Smooth muscle cell (in vitro differentiated cells): Measurements from ENCODE around the gene FAM9C. TPM values are rescaled to one million over a fixed set of nuclear protein-coding genes. Genes with fewer than 3 reads are reported as not detected.
"Not testable (repeated sequence)": the region's sequence is repeated elsewhere in the genome, so short reads cannot be mapped to it uniquely, and the experiment has no call there.

ENCODE experiments used
- DNase-seq: peaks from one replicate; lab custom pipeline; 2025; ENCODE audit not compliant: unreplicated experiment; lab: John Stamatoyannopoulos, UW
- H2AFZ ChIP-seq: fragments of 200-600 bp; sonication (generic); 2 replicates; pipeline ENCODE4 v1.6.0; 2016; ENCODE audit warnings: antibody characterized with exemption, low read depth, mild to moderate bottlenecking
- H3F3A ChIP-seq: fragments of 200-600 bp; sonication (generic); 2 replicates; pipeline ENCODE4 v1.6.0; 2017; ENCODE audit warnings: antibody characterized with exemption, low read depth
- H3K27ac ChIP-seq: fragments of 200-600 bp; sonication (generic); 2 replicates; pipeline ENCODE4 v1.5.1; 2016; ENCODE audit warnings: low read depth, mild to moderate bottlenecking
- H3K27me3 ChIP-seq: fragments of 200-600 bp; sonication (generic); 2 replicates; pipeline ENCODE4 v1.6.1; 2016; ENCODE audit warnings: low read depth, mild to moderate bottlenecking
- H3K36me3 ChIP-seq: fragments of 200-600 bp; sonication (generic); 2 replicates; pipeline ENCODE4 v1.5.1; 2016; ENCODE audit warnings: low read depth
- H3K4me1 ChIP-seq: fragments of 200-600 bp; sonication (generic); 2 replicates; pipeline ENCODE4 v1.5.1; 2016; ENCODE audit warnings: low read depth
- H3K4me2 ChIP-seq: fragments of 200-600 bp; sonication (generic); 2 replicates; pipeline ENCODE4 v1.6.0; 2016; ENCODE audit warnings: mild to moderate bottlenecking
- H3K4me3 ChIP-seq: fragments of 200-600 bp; sonication (generic); 2 replicates; pipeline ENCODE4 v1.5.1; 2016; ENCODE audit warnings: mild to moderate bottlenecking
- H3K79me2 ChIP-seq: fragments of 200-600 bp; sonication (generic); 2 replicates; pipeline ENCODE4 v1.6.0; 2016; ENCODE audit warnings: low read depth, mild to moderate bottlenecking
- H3K9ac ChIP-seq: fragments of 200-600 bp; sonication (generic); 2 replicates; pipeline ENCODE4 v1.6.0; 2016; ENCODE audit warnings: low read depth
- H3K9me3 ChIP-seq: fragments of 200-600 bp; sonication (generic); replicated peaks from 2 replicates; pipeline ENCODE4 v1.5.1; 2016; ENCODE audit warnings: low read depth
- H4K20me1 ChIP-seq: fragments of 200-600 bp; sonication (generic); 2 replicates; pipeline ENCODE4 v1.6.0; 2016; ENCODE audit warnings: low read depth
- WGBS: methylation state at CpG from one replicate; pipeline ENCODE4 v1.1.7; 2016; ENCODE audit warnings: low lambda C conversion rate; 5-methylcytosine and 5-hydroxymethylcytosine counted together
- polyA plus RNA-seq: library from polyadenylated mRNA; unstranded; fragments of >200 nt; fragmentation: Nextera tagmentation; extraction: Ambion mirVana; gene quantifications from 2 replicates; pipeline ENCODE4 v1.2.1, GENCODE V29; 2016
- total RNA-seq: library from RNA; depleted of rRNA; stranded (reverse); fragments of >200 nt; gene quantifications from 2 replicates; pipeline ENCODE4 v1.2.3, GENCODE V29; 2014
- TF ChIP-seq, protein P1 (sequence below): fragments of 200-600 bp; sonication (generic); IDR thresholded peaks from 2 replicates; pipeline ENCODE4 v1.5.1; 2017; ENCODE audit warnings: borderline replicate concordance, mild to moderate bottlenecking, antibody characterized with exemption; ENCODE audit not compliant: insufficient read depth, poor library complexity, severe bottlenecking

The FAM9C gene
- total and polyA plus RNA-seq, 2 experiments from 2014 or later = not detected

GRCh38 chrX:13084611-13085010, 40.2 kb upstream of the FAM9C start:
- Histone ChIP-seq H3K79me2 (no peaks in the 10 kb centered on the region), H3K27me3 (no peaks in the 10 kb centered on the region), H4K20me1 (no peaks in the 10 kb centered on the region), H3K9ac (no peak overlapping the region), H3K36me3 (no peaks in the 10 kb centered on the region), H3K4me2 (no peak overlapping the region), H3K9me3 (no peaks in the 10 kb centered on the region), H3K4me1 (no peaks in the 10 kb centered on the region), H3K4me3 (no peak overlapping the region), H3F3A (peaks cover 2% of the 10 kb centered on the region), H2AFZ (no peak overlapping the region), H3K27ac (no peak overlapping the region)
- TF ChIP-seq, protein P1, sequence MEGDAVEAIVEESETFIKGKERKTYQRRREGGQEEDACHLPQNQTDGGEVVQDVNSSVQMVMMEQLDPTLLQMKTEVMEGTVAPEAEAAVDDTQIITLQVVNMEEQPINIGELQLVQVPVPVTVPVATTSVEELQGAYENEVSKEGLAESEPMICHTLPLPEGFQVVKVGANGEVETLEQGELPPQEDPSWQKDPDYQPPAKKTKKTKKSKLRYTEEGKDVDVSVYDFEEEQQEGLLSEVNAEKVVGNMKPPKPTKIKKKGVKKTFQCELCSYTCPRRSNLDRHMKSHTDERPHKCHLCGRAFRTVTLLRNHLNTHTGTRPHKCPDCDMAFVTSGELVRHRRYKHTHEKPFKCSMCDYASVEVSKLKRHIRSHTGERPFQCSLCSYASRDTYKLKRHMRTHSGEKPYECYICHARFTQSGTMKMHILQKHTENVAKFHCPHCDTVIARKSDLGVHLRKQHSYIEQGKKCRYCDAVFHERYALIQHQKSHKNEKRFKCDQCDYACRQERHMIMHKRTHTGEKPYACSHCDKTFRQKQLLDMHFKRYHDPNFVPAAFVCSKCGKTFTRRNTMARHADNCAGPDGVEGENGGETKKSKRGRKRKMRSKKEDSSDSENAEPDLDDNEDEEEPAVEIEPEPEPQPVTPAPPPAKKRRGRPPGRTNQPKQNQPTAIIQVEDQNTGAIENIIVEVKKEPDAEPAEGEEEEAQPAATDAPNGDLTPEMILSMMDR = no peak
- WGBS = 88% methylated on average over 1 of the region's 1 CpG
- DNase-seq = no peak

DNA sequence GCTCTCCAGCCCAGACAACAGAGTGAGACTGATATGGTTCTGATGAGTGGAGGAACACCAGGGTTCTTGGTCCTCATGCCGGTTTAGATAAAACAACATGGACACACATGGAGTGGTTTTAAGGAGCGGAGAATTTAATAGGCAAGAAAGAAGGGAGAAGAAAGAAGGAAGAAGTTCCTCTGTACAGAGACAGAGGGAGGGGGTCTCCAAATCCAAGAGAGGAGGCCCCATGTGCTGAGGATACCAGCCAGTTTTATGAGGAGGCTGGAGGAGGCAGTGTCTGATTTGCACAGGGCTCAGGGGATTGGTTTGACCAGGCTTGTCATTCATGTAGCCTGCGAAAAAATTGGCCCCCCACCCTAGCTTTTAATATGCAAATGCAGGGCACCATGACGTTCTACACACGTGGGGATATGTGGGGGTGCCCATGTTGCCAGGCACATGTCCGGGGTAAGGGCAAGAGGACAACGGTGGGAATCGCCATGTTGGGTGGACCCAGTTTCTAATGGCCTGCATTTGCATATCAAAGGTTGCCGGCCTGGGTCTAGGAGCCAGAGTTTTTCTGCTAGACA, 39.4 kb upstream of the FAM9C start:
- H3K9me3 ChIP-seq, H3K4me3 ChIP-seq, H3K27me3 ChIP-seq, H4K20me1 ChIP-seq, H3K4me2 ChIP-seq, H3K9ac ChIP-seq, H3K4me1 ChIP-seq, H3K36me3 ChIP-seq, DNase-seq, H3F3A ChIP-seq, H3K79me2 ChIP-seq, H2AFZ ChIP-seq, H3K27ac ChIP-seq: not testable (repeated sequence)
- WGBS = 81% methylated on average over 9 of the region's 9 CpGs

- 85% methylated on average over 11 of the region's 11 CpGs for WGBS
- H2AFZ ChIP-seq = no peak overlapping the region
- H3K27ac ChIP-seq = no peak overlapping the region
- H3K79me2 ChIP-seq = no peaks in the 10 kb centered on the region
- H3K9ac ChIP-seq = no peak overlapping the region
- peaks cover 8% of the 10 kb centered on the region for H3K4me1 ChIP-seq
- no peak overlapping the region for H3K4me2 ChIP-seq
- no peaks in the 10 kb centered on the region for H3K36me3 ChIP-seq
- no peak overlapping the region for H3K4me3 ChIP-seq
- TF ChIP-seq, protein P1 = no peak
- peaks cover 21% of the 10 kb centered on the region for H3F3A ChIP-seq
- H3K9me3 ChIP-seq = no peaks in the 10 kb centered on the region
- no peak for DNase-seq
- no peaks in the 10 kb centered on the region for H3K27me3 ChIP-seq
- no peaks in the 10 kb centered on the region for H4K20me1 ChIP-seq
Observed at GRCh38 chrX:13082206-13083065, 38.0 kb upstream of the FAM9C start.

- TF ChIP-seq, protein P1 = no peak
- H2AFZ ChIP-seq = peak overlapping the region; percentile 6
- no peaks in the 10 kb centered on the region for H4K20me1 ChIP-seq
Observed at GRCh38 chrX:13081395-13082205, 37.2 kb upstream of the FAM9C start.

More at GRCh38 chrX:13081395-13082205, 37.2 kb upstream of the FAM9C start:
- no peak for DNase-seq
- Histone ChIP-seq H3K9me3 (no peaks in the 10 kb centered on the region), H3K27me3 (no peaks in the 10 kb centered on the region), H3K4me1 (peaks cover 8% of the 10 kb centered on the region), H3K79me2 (no peaks in the 10 kb centered on the region), H3K4me2 (no peak overlapping the region), H3K9ac (no peak overlapping the region), H3K27ac (no peak overlapping the region), H3K36me3 (no peaks in the 10 kb centered on the region), H3K4me3 (no peak overlapping the region), H3F3A (peaks cover 21% of the 10 kb centered on the region)
- 81% methylated on average over 6 of the region's 6 CpGs for WGBS
